ENCODE data around the gene ANKS4B.
"Not testable (repeated sequence)": the region's sequence is repeated elsewhere in the genome, so short reads cannot be mapped to it uniquely, and the experiment has no call there.

The ANKS4B gene, protein sequence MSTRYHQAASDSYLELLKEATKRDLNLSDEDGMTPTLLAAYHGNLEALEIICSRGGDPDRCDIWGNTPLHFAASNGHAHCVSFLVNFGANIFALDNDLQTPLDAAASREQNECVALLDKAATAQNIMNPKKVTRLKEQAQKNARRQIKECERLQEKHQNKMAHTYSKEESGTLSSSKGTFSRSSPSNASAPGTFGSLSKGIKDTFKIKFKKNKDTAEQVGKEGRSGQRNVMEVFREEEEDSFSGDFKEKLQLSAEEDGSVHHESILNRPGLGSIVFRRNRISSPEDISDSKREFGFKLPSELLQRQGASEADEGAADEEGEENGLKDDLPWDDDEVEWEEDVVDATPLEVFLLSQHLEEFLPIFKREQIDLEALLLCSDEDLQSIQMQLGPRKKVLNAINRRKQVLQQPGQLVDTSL

GRCh38 chr16:21233521-21234150, at the start of gene ANKS4B:
TSS of gene ANKS4B (plus strand) at chr16:21233699. CDS start at chr16:21233738, 39 bp downstream.
- DNase-seq (ENCODE audit: low read depth, low spot score), result no peak
- H3K27ac ChIP-seq, result no peak within 1 kb of the TSS

GRCh38 chr16:21183995-21184394, 49.5 kb upstream of the ANKS4B start:
- no peak for DNase-seq (ENCODE audit: low read depth, low spot score)
- peak overlapping the region; percentile 44 for H3K27ac ChIP-seq

GRCh38 chr16:21184834-21185233, 48.7 kb upstream of the ANKS4B start:
- H3K27ac ChIP-seq, result peak overlapping the region; percentile 44
- no peak for DNase-seq (ENCODE audit: low read depth, low spot score)

DNA sequence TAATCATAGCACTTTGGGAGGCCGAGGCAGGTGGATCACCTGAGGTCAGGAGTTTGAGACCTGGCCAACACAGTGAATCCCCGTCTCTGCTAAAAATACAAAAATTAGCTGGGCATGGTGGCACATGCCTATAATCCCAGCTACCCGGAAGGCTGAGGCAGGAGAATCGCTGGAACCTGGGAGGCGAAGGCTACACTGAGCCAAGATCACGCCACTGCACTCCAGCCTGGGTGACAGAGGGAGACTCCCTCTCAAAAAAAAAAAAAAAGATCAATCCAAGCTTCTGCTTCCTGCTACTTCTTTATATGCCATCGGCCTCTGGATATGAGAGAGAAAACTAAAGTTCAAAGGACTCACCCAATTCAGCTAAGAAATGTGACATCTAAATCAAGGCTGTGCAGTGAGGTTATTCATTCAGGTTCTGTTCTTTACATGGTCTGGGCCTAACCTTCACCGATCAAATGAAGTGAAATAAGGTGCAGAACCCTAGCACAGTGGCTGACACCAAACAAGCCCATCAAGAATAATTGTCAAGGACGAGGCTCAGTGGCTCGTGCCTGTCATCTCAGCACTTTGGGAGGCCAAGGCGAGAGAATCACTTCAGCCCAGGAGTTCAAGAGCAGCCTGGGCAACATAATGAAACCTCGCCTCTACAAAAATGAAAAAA, 47.7 kb upstream of the ANKS4B start:
- H3K27ac ChIP-seq, result peak overlapping the region; percentile 44
- DNase-seq (ENCODE audit: low read depth, low spot score), result no peak

DNA sequence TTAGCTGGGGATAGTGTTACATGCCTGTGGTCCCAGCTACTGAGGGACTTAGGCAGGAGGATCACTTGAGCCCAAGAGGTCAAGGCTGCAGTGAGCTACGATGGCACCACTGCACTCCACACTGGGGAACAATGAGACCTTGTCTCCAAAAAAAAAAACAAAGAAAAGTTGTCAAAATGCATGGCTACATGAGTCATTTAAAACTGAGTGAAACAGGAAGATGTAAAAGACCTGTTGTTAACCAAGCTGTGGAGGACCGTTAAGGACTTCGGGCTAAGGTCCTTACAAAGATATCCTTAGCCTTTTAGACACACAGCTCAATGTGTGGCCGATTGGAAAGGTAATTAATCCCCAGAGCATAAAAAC, 47.2 kb upstream of the ANKS4B start:
- no peak for DNase-seq (ENCODE audit: low read depth, low spot score)
- H3K27ac ChIP-seq, result no peak overlapping the region

- H3K27ac ChIP-seq, result no peak overlapping the region
- DNase-seq (ENCODE audit: low read depth, low spot score), result no peak
These were observed 44.2 kb upstream of the ANKS4B start for GRCh38 chr16:21189311-21189710.

DNA sequence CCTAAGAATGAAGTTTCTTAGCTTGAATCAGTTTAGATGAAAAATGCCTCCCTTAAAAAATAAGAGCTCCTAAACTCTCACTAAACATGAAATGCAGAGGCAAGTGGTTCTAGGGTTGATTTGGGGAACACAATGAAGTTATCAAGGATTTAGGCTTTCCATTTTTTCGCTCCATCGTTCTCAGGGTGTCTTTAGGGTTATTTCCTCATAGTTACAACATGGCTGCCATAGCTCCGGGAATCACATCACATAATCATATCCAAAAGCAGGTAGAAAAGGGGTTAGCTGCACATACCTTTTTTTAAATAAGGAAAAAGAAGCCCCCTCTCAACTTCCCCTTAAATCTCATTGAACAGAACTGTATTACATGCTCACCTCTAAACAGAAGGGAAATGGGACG, 43.5 kb upstream of the ANKS4B start:
- no peak overlapping the region for H3K27ac ChIP-seq

GRCh38 chr16:21190599-21190998, 42.9 kb upstream of the ANKS4B start:
- no peak overlapping the region for H3K27ac ChIP-seq
- DNase-seq (ENCODE audit: low read depth, low spot score), result no peak

More for the DNA sequence above, 43.5 kb upstream of the ANKS4B start:
- DNase-seq (ENCODE audit: low read depth, low spot score), result no peak

DNA sequence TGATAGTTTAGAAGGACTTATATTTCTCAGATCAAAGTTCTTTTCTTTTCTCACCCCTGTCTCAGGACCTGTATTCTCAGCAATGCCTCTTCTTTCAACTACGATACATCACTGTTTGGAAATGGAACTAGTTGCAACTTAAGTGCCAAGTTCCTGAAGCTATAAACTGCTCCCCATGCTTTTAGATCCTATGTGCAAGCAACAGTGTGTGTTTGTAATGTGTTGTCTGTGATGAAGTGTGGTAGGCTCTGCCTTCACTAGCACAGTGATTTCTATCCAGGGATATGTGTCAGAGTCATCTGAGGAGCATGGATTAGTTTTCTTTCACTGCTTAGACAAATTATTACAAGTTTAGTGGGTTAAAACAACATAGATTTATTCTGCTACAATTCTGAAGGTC, 40.5 kb upstream of the ANKS4B start:
- DNase-seq (ENCODE audit: low read depth, low spot score), result no peak
- no peak overlapping the region for H3K27ac ChIP-seq

- H3K27ac ChIP-seq, result no peak overlapping the region
- no peak for DNase-seq (ENCODE audit: low read depth, low spot score)
These were observed 38.7 kb upstream of the ANKS4B start for GRCh38 chr16:21194771-21195301.

- not testable (repeated sequence) for DNase-seq (ENCODE audit: low read depth, low spot score); H3K27ac ChIP-seq
These were observed 38.2 kb upstream of the ANKS4B start for GRCh38 chr16:21195330-21195729.

DNA sequence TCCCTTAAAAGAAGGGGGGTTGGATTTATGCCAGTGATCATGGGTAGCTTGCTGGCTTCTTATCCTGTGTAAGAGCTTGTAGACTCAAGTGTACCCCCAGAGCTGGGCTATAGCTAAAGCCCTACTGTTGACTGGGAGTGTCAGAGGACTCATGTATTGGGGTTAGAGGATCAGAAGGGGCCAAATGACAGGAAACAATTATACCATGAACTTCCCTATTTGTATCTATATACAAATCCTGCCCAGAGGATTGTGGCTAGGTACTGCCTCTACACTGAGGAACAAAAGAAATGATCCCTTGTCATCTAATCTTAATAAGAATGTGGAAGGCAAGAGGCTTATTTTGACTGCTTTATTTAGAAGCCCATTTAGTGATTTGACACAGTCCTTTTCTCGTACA, 36.4 kb upstream of the ANKS4B start:
- H3K27ac ChIP-seq, result no peak overlapping the region
- no peak for DNase-seq (ENCODE audit: low read depth, low spot score)

DNA sequence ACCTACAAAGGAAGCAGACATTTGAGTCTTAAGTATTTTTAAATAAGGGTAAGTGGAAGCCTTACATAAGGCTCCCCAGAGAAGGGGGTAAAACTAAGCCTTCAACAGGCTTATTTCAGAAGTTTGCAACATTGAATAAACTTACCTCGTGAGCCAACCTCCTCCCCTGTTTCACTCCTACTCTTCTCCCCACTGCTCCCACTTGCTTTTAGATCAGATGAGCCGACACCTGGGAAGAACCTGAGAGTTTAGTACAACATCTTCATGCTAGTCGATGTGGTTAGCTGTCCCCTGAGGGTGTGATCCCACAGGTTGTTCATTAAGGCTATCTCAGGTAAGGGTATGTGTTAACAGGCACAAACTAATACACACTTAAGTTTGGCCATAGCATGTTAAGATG, 35.9 kb upstream of the ANKS4B start:
- no peak for DNase-seq (ENCODE audit: low read depth, low spot score)
- H3K27ac ChIP-seq, result no peak overlapping the region

DNA sequence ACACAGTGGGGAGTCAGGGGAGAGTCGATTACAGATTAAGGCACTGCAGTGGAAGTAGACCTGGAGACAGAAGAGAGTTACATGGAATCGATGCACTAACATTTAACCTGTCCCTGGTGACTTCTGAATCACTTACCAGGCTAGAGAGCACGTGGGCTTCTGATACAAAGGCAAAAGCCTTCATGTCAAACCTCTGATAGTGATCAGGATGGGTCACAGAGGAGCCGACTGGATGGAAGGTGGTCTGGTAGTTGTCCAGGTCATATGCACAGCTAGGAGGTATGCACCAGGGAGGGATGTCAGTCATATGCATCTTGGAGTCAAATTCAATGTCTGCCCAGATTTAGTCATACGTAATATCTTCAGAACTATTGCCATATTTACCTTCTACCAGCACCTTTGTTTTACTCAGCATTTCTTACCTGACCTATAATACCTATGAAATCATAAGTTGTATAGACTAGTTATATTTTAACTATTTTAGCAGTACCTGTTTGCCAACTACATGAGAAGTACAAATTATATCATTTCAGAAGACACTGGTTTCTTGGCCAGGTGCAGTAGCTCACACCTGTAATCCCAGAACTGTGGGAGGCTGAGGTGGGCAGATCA, 33.8 kb upstream of the ANKS4B start:
- H3K27ac ChIP-seq, result no peak overlapping the region

DNA sequence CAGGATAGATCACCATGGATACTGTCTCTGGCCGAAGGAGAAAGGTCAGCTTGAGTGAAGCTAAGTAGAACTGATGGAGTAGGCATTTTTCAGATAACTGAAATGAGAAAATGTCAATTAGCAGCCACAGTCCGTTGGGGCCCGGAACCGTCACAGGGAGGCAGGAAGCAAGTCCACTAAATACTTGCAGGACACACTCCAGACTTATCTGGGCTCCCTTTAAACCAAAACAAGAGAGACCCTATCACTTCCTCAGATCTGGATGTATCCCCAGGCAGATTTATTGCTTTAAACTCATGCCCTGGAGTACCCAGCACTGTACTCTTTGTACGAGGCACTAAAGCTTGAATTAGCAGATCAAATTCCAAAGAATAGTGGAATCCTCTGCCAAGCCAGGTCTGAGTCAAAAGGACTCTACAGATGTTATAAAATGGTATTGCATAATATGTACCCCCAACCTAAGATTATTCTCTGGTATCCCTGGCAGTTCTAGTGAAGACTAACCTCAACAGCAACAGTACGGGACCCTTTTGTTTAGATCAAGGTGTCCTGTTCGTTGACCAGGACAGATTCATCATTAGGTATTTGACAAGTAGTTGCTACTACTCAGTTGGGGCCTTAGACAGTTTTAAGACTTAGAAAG, 30.2 kb upstream of the ANKS4B start:
- H3K27ac ChIP-seq, result no peak overlapping the region
- DNase-seq (ENCODE audit: low read depth, low spot score), result no peak

More for the DNA sequence above, 33.8 kb upstream of the ANKS4B start:
- no peak for DNase-seq (ENCODE audit: low read depth, low spot score)

GRCh38 chr16:21205303-21205702, 28.2 kb upstream of the ANKS4B start:
- no peak overlapping the region for H3K27ac ChIP-seq
- DNase-seq (ENCODE audit: low read depth, low spot score), result no peak

- H3K27ac ChIP-seq, result no peak overlapping the region
- no peak for DNase-seq (ENCODE audit: low read depth, low spot score)
These were observed 26.9 kb upstream of the ANKS4B start for GRCh38 chr16:21206550-21206949.

- no peak for DNase-seq (ENCODE audit: low read depth, low spot score)
- no peak overlapping the region for H3K27ac ChIP-seq
These were observed 24.9 kb upstream of the ANKS4B start for GRCh38 chr16:21208446-21209230.

DNA sequence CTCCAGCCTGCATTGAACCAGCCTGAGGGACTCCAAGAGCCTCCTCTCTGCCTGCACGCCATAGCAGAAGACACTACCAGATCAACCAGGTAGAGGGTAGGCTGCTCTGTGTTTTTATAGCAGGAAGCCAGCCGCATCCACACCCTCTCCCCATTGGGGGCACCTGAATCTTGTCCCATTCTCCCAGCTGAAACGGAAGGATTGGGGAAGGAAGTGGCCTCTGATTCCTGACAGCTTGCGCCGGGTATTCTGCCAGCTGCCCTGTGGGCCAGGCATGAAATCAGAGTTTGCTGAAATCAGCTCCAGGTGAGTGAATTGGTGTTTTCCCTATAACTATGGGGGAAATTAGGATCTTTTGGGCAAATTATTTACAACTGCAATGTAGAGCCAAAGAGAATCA, 22.0 kb upstream of the ANKS4B start, which contains the start of gene ZP2:
Gene ZP2, minus strand, starts transcription at position 89 of the 400 bp plus-strand sequence. Its CDS starts 27 bp downstream, at position 62.
- no peak for DNase-seq (ENCODE audit: low read depth, low spot score)
- H3K27ac ChIP-seq, result no peak within 1 kb of the TSS

All from epithelial cell of prostate (primary cell).